ENCODE data around the gene TSBP1.
A peak's percentile ranks its signal among the peaks of the same experiment; 100 is the strongest.
"Not testable (repeated sequence)": the region's sequence is repeated elsewhere in the genome, so short reads cannot be mapped to it uniquely, and the experiment has no call there.

TSBP1 gene

GRCh38 chr6:32273801-32274577 lies 97.7 kb downstream of the TSBP1 start:
- DNase-seq: not testable (repeated sequence)

GRCh38 chr6:32271429-32271828 lies 100.3 kb downstream of the TSBP1 start:
- DNase-seq: no peak

- not testable (repeated sequence) for DNase-seq
Observed at GRCh38 chr6:32268459-32268858, 103.2 kb downstream of the TSBP1 start.

- no peak for DNase-seq
Observed at GRCh38 chr6:32267035-32267434, 104.7 kb downstream of the TSBP1 start.

- DNase-seq: not testable (repeated sequence)
Observed at GRCh38 chr6:32257262-32257661, 114.4 kb downstream of the TSBP1 start.

GRCh38 chr6:32255199-32256153 lies 116.2 kb downstream of the TSBP1 start:
- DNase-seq: peak; percentile 93

- DNase-seq: no peak
Observed at GRCh38 chr6:32254761-32255198, 116.9 kb downstream of the TSBP1 start.

- no peak for DNase-seq
Observed at GRCh38 chr6:32252331-32253009, 119.2 kb downstream of the TSBP1 start.

GRCh38 chr6:32249262-32249661 lies 122.4 kb downstream of the TSBP1 start:
- DNase-seq: no peak

GRCh38 chr6:32247401-32247800 lies 124.3 kb downstream of the TSBP1 start:
- DNase-seq: no peak

GRCh38 chr6:32244946-32245398 lies 126.7 kb downstream of the TSBP1 start:
- peak; percentile 70 for DNase-seq

- DNase-seq: peak; percentile 5
Observed at GRCh38 chr6:32244270-32244669, 127.4 kb downstream of the TSBP1 start.

Measured in fibroblast of skin of back (primary cell).